ENCODE measurements around the gene APOA5. TPM values are rescaled to one million over a fixed set of nuclear protein-coding genes. Genes with fewer than 3 reads are reported as not detected.

The APOA5 gene
- total and polyA plus RNA-seq, 9 of the 15 experiments (the other 6 are each of a cell fraction or from before 2014, with no cell fraction given), result not detected

DNA sequence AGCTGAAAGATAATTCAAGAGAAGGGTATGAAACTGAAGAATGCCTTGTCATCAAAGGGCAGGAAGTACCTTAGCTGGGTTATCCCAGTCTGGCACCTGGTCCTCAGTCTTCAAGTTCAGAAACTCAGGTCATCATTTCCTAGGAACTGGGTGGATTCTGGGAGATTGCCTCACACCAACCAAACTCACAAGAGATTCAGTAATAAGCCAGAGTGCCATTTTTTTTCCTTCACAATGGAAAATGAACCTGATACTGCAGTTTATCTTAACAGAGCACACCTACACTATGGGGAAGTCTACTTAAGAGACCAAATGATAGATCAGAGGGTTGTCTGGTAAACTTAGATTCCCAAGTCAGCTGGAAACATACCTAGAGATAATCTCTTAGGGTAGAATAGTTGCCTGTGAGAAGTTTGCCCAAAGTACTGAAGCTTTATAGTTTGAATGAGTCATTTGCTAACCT lies 15.1 kb downstream of the APOA5 start (continued):
- TF ChIP-seq C11orf30 (IDR thresholded peaks at IDR 0.05; ENCODE audit: low read depth), result peak; percentile 68
- no peak for TF ChIP-seq HMG20B (CRISPR knock-in tag; IDR thresholded peaks at IDR 0.05)
- TF ChIP-seq MIER1 (IDR thresholded peaks at IDR 0.05; ENCODE audit: low read depth), result no peak

DNA sequence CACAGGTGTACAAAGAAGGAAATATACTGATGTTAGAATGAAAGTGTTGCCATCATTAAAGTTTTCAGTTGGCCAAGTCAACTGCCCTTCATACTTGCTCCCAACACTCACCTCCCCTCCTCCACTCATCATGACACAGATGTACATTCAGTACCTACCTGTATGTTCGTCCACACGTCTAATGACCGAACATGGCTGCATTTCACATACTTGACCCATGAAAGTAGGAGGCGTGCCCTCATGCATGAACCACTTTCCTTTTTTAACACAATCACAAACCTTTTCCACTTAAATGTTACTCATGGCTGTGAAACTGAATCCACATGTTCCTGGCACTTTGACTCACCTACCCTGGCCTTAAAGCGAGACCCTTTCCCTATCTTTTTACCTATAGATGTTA lies 15.7 kb downstream of the APOA5 start:
- Histone ChIP-seq H3K36me3 (ENCODE audit: control insufficient read depth, insufficient read depth, low read length) (peaks cover 48% of the 10 kb centered on the region), H3K4me1 (replicated peaks in 1 of 2; ENCODE audit: control insufficient read depth in 2 of 2, insufficient read depth in 2 of 2, low read length in 2 of 2) (peaks cover 14 to 40% of the 10 kb centered on the region in 2 experiments; a peak in 4 of 5 replicates), H3K4me2 (ENCODE audit: insufficient read depth, low read length) (peak overlapping the region; percentile 14; the same call in 1 of the 2 replicates), H3K27ac (ENCODE audit: extremely low read depth, low read depth, low read length) (0 out of 3 replicates have a peak overlapping the region, but pooled peaks have one; percentile 31), H3K9me1 (ENCODE audit: control insufficient read depth, insufficient read depth, low read length) (peaks cover 6% of the 10 kb centered on the region), H3K27me3 (ENCODE audit: control insufficient read depth in 2 of 2, insufficient read depth in 2 of 2, low read length in 2 of 2) (no peaks in the 10 kb centered on the region), H3K9me3 (replicated peaks; ENCODE audit: control insufficient read depth, insufficient read depth, low read depth, low read length) (no peaks in the 10 kb centered on the region), H3K79me2 (ENCODE audit: control insufficient read depth, insufficient read depth, low read length) (peaks cover 18% of the 10 kb centered on the region), H2AFZ (ENCODE audit: low read depth, low read length) (no peak overlapping the region), H3K9ac (ENCODE audit: insufficient read depth in 1 of 2, low read depth in 2 of 2, low read length in 2 of 2) (no peak overlapping the region), H3K4me3 (no peak overlapping the region), H4K20me1 (replicated peaks; ENCODE audit: control insufficient read depth, insufficient read depth, low read length) (peaks cover 5% of the 10 kb centered on the region; the same call in 1 of the 2 replicates)
- intact Hi-C loops (cut with micrococcal nuclease), result no loop called here
- TF ChIP-seq SUPT5H (IDR thresholded peaks at IDR 0.05), result 0 out of 2 replicates have a peak, but pooled peaks have one; percentile 47
- TF ChIP-seq, protein P1, sequence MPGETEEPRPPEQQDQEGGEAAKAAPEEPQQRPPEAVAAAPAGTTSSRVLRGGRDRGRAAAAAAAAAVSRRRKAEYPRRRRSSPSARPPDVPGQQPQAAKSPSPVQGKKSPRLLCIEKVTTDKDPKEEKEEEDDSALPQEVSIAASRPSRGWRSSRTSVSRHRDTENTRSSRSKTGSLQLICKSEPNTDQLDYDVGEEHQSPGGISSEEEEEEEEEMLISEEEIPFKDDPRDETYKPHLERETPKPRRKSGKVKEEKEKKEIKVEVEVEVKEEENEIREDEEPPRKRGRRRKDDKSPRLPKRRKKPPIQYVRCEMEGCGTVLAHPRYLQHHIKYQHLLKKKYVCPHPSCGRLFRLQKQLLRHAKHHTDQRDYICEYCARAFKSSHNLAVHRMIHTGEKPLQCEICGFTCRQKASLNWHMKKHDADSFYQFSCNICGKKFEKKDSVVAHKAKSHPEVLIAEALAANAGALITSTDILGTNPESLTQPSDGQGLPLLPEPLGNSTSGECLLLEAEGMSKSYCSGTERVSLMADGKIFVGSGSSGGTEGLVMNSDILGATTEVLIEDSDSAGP (CRISPR knock-in tag; IDR thresholded peaks at IDR 0.05), result no peak
- TF ChIP-seq FOXA3 (CRISPR knock-in tag; conservative IDR thresholded peaks at IDR 0.05 in 1 of 2, IDR thresholded peaks at IDR 0.05 in 1 of 2), result 0 out of 4 replicates have a peak, but pooled peaks of 1 of the 2 experiments have one; percentile 30
- TF ChIP-seq NR4A1 (CRISPR knock-in tag; IDR thresholded peaks at IDR 0.05), result no peak
- no peak for TF ChIP-seq NR4A1 (tag; IDR thresholded peaks at IDR 0.05)
- ATAC-seq (no peak), DNase-seq (ENCODE audit: extremely low read depth in 1 of 4, low spot score in 3 of 4) (no peak), FAIRE-seq (no peak)
- in situ Hi-C loops (cut with MboI), result no loop called here
- WGBS (ENCODE audit: insufficient coverage, low coverage, missing lambda C conversion rate), result 89% methylated on average over 5 of the region's 5 CpGs
- ChIA-PET POLR2A (interaction anchor here (2.5 kb wide), 1 partner anchor 11 kb away, joined by 15 read pairs; the partner anchor contains the start of gene ZPR1), CTCF (ENCODE audit: low intra/inter-chr PET ratio) (no interaction called here)
- no TSS peak for BruUV-seq (replicated peaks)

All from K562 (cell line).